Activated CD4-positive, alpha-beta T cell treated with anti-CD3 and anti-CD28 coated beads for 1 hour (primary cell): Measurements from ENCODE around the gene CPNE7.
A peak's percentile ranks its signal among the peaks of the same experiment; 100 is the strongest.
"Not testable (repeated sequence)": the region's sequence is repeated elsewhere in the genome, so short reads cannot be mapped to it uniquely, and the experiment has no call there.

Experiments
- DNase-seq: peaks from one replicate; pipeline ENCODE4 v3.0.0-alpha.2; 2020

CPNE7 gene

GRCh38 chr16:89569506-89570341 lies 5.8 kb upstream of the CPNE7 start:
- no peak for DNase-seq

- no peak for DNase-seq
Observed at GRCh38 chr16:89570342-89570923, 5.1 kb upstream of the CPNE7 start.

GRCh38 chr16:89570983-89571598 lies 4.5 kb upstream of the CPNE7 start:
- DNase-seq: not testable (repeated sequence)

- no peak for DNase-seq
Observed at GRCh38 chr16:89571636-89572035, 3.9 kb upstream of the CPNE7 start.

GRCh38 chr16:89572073-89572484 lies 3.5 kb upstream of the CPNE7 start:
- no peak for DNase-seq

GRCh38 chr16:89572485-89573205 lies 2.9 kb upstream of the CPNE7 start:
- DNase-seq: no peak

- no peak for DNase-seq
Observed at GRCh38 chr16:89573826-89574680, 1.5 kb upstream of the CPNE7 start.

GRCh38 chr16:89574681-89575246 lies 794 bp upstream of the CPNE7 start:
- DNase-seq: peak; percentile 28

GRCh38 chr16:89576153-89577054 lies 846 bp downstream of the CPNE7 start:
- no peak for DNase-seq

- no peak for DNase-seq
Observed at GRCh38 chr16:89577055-89577759, 1.6 kb downstream of the CPNE7 start.

GRCh38 chr16:89579351-89579750 lies 3.8 kb downstream of the CPNE7 start:
- no peak for DNase-seq

- DNase-seq: no peak
Observed at GRCh38 chr16:89581045-89581695, 5.6 kb downstream of the CPNE7 start.

- no peak for DNase-seq
Observed at GRCh38 chr16:89581861-89582563, 6.5 kb downstream of the CPNE7 start.

- DNase-seq: no peak
Observed at GRCh38 chr16:89582614-89583196, 7.1 kb downstream of the CPNE7 start.

GRCh38 chr16:89583197-89583894 lies 7.8 kb downstream of the CPNE7 start:
- no peak for DNase-seq

GRCh38 chr16:89583895-89584644 lies 8.5 kb downstream of the CPNE7 start:
- no peak for DNase-seq
